OCI-LY1 (cell line): ENCODE results near the gene CACNA1C.

Experiments
- H2AFZ ChIP-seq: fragments of 200-600 bp; sonication (generic), shearing (Covaris generic); 2 replicates; pipeline ENCODE4 v1.6.0; 2014; ENCODE audit warnings: antibody characterized with exemption, mild to moderate bottlenecking, low read length
- H3F3A ChIP-seq: fragments of 200-600 bp; sonication (generic), shearing (Covaris generic); 2 replicates; pipeline ENCODE4 v1.6.0; 2014; ENCODE audit warnings: mild to moderate bottlenecking, antibody characterized with exemption, low read length, moderate library complexity; ENCODE audit not compliant: insufficient read depth
- H3K27ac ChIP-seq: fragments of 200-600 bp; sonication (generic); 2 replicates; pipeline ENCODE4 v1.5.1; 2014; ENCODE audit warnings: low read length, mixed run types, mild to moderate bottlenecking, low read depth; ENCODE audit not compliant: poor library complexity, severe bottlenecking
- H3K27me3 ChIP-seq: fragments of 200-600 bp; sonication (generic); 2 replicates; pipeline ENCODE4 v1.6.0; 2014; ENCODE audit warnings: antibody characterized with exemption, mild to moderate bottlenecking, low read length, moderate library complexity; ENCODE audit not compliant: insufficient read depth
- H3K36me3 ChIP-seq: fragments of 200-600 bp; sonication (generic); 2 replicates; pipeline ENCODE4 v1.6.1; 2014; ENCODE audit warnings: mild to moderate bottlenecking, antibody characterized with exemption, low read length, moderate library complexity, mixed read lengths; ENCODE audit not compliant: insufficient read depth
- H3K4me1 ChIP-seq: fragments of 200-600 bp; sonication (generic); 2 replicates; pipeline ENCODE4 v1.5.1; 2014; ENCODE audit warnings: mild to moderate bottlenecking, low read length, moderate library complexity; ENCODE audit not compliant: insufficient read depth, severe bottlenecking
- H3K4me2 ChIP-seq: fragments of 200-600 bp; sonication (generic), shearing (Covaris generic); 2 replicates; pipeline ENCODE4 v1.6.1; 2014; ENCODE audit warnings: low read length
- H3K4me3 ChIP-seq: fragments of 200-600 bp; sonication (generic); 2 replicates; pipeline ENCODE4 v1.5.1; 2014; ENCODE audit warnings: low read length, low read depth, mild to moderate bottlenecking, mixed read lengths; ENCODE audit not compliant: poor library complexity, severe bottlenecking
- H3K79me2 ChIP-seq: fragments of 200-600 bp; shearing (Covaris generic); 2 replicates; pipeline ENCODE4 v1.6.1; 2016; ENCODE audit warnings: mixed run types, low read length, mixed read lengths; ENCODE audit not compliant: insufficient read depth
- H3K9ac ChIP-seq: fragments of 200-600 bp; sonication (generic), shearing (Covaris generic); 2 replicates; pipeline ENCODE4 v1.6.1; 2014; ENCODE audit warnings: mild to moderate bottlenecking, low read length, mixed read lengths
- H3K9me2 ChIP-seq: fragments of 200-600 bp; sonication (generic), shearing (Covaris generic); 2 replicates; pipeline ENCODE4 v1.6.1; 2014; ENCODE audit warnings: low read depth, mild to moderate bottlenecking, low read length, mixed read lengths
- H3K9me3 ChIP-seq: fragments of 200-600 bp; shearing (Covaris generic); 2 replicates; pipeline ENCODE4 v1.6.1; 2014; ENCODE audit warnings: low read length, mixed read lengths
- H4K20me1 ChIP-seq: fragments of 200-600 bp; sonication (generic), shearing (Covaris generic); 2 replicates; pipeline ENCODE4 v1.6.0; 2016; ENCODE audit warnings: mild to moderate bottlenecking, low read length; ENCODE audit not compliant: insufficient read depth
- EZH2 ChIP-seq: fragments of 200-600 bp; sonication (generic), shearing (Covaris generic); IDR thresholded peaks from 2 replicates; pipeline ENCODE4 v1.8.0; 2017; ENCODE audit warnings: borderline replicate concordance, mixed run types, mild to moderate bottlenecking, antibody characterized with exemption, low read length, moderate library complexity, mixed read lengths
- TF ChIP-seq, protein P1 (sequence below): fragments of 200-600 bp; sonication (generic), shearing (Covaris generic); IDR thresholded peaks from 2 replicates; pipeline ENCODE4 v1.5.1; 2017; ENCODE audit warnings: mild to moderate bottlenecking, antibody characterized with exemption, low read length, moderate library complexity, mixed read lengths

The CACNA1C gene

DNA sequence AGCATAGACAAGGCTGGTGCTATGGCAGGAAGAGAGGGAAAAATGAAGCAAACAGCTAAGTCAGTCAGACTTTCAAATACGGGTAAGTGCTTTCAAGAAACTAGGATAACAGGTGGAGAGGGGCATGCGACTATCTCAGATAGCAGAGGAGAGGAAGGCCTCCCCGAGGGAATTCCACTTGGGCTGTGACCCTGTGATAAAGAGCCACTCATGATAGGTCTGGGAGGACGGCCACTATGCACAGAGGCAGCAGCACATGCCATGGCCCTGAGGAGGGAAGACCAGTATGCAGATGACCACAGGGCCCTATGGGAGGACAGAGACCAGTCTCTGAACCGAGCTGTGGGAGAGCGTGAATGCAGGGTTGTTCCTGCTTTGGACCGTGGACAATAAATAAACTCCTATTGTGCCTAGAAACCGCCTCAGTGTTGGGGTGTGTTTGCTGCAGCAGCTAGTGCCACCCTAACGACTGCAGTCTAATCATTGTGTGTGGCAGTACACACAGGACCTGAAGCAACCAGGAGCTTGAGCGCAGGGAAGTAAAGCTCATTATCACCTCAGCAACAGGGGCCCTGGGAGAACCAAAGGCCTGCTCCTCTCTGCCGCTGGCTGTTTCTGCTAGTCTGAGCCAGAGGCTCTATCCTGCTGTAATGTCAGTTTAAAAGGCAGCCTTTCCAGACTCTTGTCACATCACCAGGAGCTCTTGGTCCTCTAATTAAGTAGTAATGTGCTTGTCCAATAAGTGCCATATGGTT is 119.1 kb downstream of the CACNA1C start:
- Histone ChIP-seq H2AFZ (no peak overlapping the region), H3K79me2 (no peaks in the 10 kb centered on the region), H3K9me2 (no peaks in the 10 kb centered on the region), H3K4me2 (no peak overlapping the region), H3K4me1 (no peaks in the 10 kb centered on the region), H3F3A (no peaks in the 10 kb centered on the region), H3K9me3 (peaks cover 14% of the 10 kb centered on the region), H3K27ac (no peak overlapping the region), H3K4me3 (no peak overlapping the region), H3K36me3 (peaks cover 8% of the 10 kb centered on the region; the same call in 1 of the 2 replicates), H3K27me3 (peaks cover 15% of the 10 kb centered on the region; the same call in 1 of the 2 replicates), H4K20me1 (no peaks in the 10 kb centered on the region), H3K9ac (no peak overlapping the region)
- TF ChIP-seq, protein P1, sequence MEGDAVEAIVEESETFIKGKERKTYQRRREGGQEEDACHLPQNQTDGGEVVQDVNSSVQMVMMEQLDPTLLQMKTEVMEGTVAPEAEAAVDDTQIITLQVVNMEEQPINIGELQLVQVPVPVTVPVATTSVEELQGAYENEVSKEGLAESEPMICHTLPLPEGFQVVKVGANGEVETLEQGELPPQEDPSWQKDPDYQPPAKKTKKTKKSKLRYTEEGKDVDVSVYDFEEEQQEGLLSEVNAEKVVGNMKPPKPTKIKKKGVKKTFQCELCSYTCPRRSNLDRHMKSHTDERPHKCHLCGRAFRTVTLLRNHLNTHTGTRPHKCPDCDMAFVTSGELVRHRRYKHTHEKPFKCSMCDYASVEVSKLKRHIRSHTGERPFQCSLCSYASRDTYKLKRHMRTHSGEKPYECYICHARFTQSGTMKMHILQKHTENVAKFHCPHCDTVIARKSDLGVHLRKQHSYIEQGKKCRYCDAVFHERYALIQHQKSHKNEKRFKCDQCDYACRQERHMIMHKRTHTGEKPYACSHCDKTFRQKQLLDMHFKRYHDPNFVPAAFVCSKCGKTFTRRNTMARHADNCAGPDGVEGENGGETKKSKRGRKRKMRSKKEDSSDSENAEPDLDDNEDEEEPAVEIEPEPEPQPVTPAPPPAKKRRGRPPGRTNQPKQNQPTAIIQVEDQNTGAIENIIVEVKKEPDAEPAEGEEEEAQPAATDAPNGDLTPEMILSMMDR: no peak
- TF ChIP-seq EZH2: no peak

DNA sequence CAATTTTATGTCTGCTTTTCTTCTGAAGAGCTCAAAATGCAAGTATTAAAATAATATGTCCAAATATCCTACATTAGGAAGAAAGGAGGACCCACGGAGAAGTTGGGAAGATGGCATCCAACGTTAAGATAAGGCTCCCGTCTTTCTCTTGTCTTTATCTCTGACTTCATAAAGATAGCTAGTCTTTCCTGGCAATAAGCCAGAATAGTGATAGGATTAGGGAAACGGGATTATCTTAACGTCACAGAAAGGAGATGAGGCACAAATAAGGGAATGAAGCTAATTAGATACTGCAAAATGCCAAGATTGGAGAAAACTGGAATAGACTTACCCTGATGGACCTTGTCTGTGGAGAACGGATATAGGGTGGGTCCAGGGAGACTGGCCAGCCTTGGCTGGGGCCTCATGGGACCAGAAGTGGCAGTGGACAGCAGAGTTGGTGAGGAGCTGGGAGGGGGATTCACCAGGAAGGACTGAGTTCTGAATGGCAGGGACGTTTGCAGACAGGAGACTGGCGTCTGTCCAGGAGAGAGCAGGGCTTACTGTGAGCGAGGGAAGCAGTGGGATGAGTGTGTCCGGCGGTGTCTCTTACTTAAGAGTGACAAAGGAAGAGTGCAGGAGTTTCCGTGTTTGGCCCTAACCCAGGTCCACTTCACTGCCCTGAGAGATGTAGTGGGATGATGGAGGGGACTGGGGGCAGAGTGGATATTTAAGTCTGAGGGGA is 119.9 kb downstream of the CACNA1C start:
- peaks cover 6% of the 10 kb centered on the region for H3K9me3 ChIP-seq
- no peaks in the 10 kb centered on the region for H3K79me2 ChIP-seq
- no peak overlapping the region for H3K4me3 ChIP-seq
- no peak overlapping the region for H2AFZ ChIP-seq
- H3K4me2 ChIP-seq: no peak overlapping the region
- H3K4me1 ChIP-seq: no peaks in the 10 kb centered on the region
- peaks cover under 1% of the 10 kb centered on the region; the same call in 1 of the 2 replicates for H3K36me3 ChIP-seq
- no peak overlapping the region for H3K27ac ChIP-seq
- H4K20me1 ChIP-seq: no peaks in the 10 kb centered on the region
- H3F3A ChIP-seq: no peaks in the 10 kb centered on the region
- H3K9ac ChIP-seq: no peak overlapping the region
- H3K9me2 ChIP-seq: no peaks in the 10 kb centered on the region
- TF ChIP-seq EZH2: no peak
- TF ChIP-seq, protein P1: no peak
- peaks cover 9% of the 10 kb centered on the region; the same call in 1 of the 2 replicates for H3K27me3 ChIP-seq

DNA sequence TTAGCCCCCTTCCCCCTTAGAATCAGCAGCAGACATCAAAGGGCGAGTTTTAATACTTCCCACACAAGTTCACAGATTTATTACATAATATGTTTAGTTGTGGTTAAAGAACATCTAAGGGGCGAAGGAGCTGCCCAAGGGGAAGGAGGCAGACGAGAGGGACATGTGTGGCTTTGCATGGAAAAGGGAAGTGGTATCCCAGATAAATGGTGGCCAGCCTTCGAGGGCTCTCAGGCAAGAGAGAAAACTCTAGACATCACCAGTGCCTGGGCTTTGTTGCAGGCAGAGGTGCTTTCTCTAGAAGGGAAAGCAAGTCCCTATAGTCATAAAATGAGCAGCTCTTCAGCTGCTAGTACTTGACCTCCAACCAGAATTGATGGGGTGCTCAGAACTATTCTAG is 121.2 kb downstream of the CACNA1C start:
- H3K79me2 ChIP-seq: no peaks in the 10 kb centered on the region
- no peaks in the 10 kb centered on the region for H3F3A ChIP-seq

More for the DNA sequence above, 121.2 kb downstream of the CACNA1C start:
- Histone ChIP-seq H3K4me1 (no peaks in the 10 kb centered on the region), H3K36me3 (no peaks in the 10 kb centered on the region; the same call in 1 of the 2 replicates), H3K27ac (no peak overlapping the region), H3K9ac (no peak overlapping the region), H3K4me2 (no peak overlapping the region), H3K9me3 (no peaks in the 10 kb centered on the region), H3K9me2 (no peaks in the 10 kb centered on the region), H2AFZ (no peak overlapping the region), H4K20me1 (no peaks in the 10 kb centered on the region), H3K27me3 (peaks cover 5% of the 10 kb centered on the region; the same call in 1 of the 2 replicates), H3K4me3 (no peak overlapping the region)
- TF ChIP-seq, protein P1: no peak
- no peak for TF ChIP-seq EZH2
